ENCODE results near the gene HEBP1.
A peak's percentile ranks its signal among the peaks of the same experiment; 100 is the strongest.
"Not testable (repeated sequence)": the region's sequence is repeated elsewhere in the genome, so short reads cannot be mapped to it uniquely, and the experiment has no call there.

HEBP1 gene

GRCh38 chr12:12999959-13000615, at the start of gene HEBP1:
Gene HEBP1 (minus strand): TSS chr12:13000265. CDS start chr12:13000114, 151 bp downstream.
- peak; percentile 96 for DNase-seq
- Mint-ChIP-seq H3K36me3 (no peaks in the 10 kb centered on the region), H3K27ac (peak within 1 kb of the TSS; percentile 81), H3K9me3 (no peaks in the 10 kb centered on the region), H3K4me1 (peaks cover 28% of the 10 kb centered on the region), H3K4me3 (peak within 1 kb of the TSS; percentile 78), H3K27me3 (peaks cover 38% of the 10 kb centered on the region)
- CTCF ChIA-PET = interaction anchor here (0.9 kb wide), 1 partner anchor 51 kb away, joined by 3 read pairs; no protein-coding TSS in a partner anchor

GRCh38 chr12:13049816-13050215, 49.8 kb upstream of the HEBP1 start:
- peaks cover 7% of the 10 kb centered on the region for H3K4me1 Mint-ChIP-seq
- peaks cover 10% of the 10 kb centered on the region for H3K9me3 Mint-ChIP-seq
- H3K27ac Mint-ChIP-seq = no peak overlapping the region
- no peaks in the 10 kb centered on the region for H3K27me3 Mint-ChIP-seq
- DNase-seq = no peak
- CTCF ChIA-PET = no interaction called here
- H3K36me3 Mint-ChIP-seq = peaks cover 2% of the 10 kb centered on the region
- H3K4me3 Mint-ChIP-seq = no peak overlapping the region

GRCh38 chr12:13046964-13047363, 46.9 kb upstream of the HEBP1 start:
- H3K36me3 Mint-ChIP-seq = no peaks in the 10 kb centered on the region
- H3K4me3 Mint-ChIP-seq = no peak overlapping the region

GRCh38 chr12:13045816-13046215, 45.8 kb upstream of the HEBP1 start:
- H3K27me3 Mint-ChIP-seq = peaks cover 26% of the 10 kb centered on the region
- H3K27ac Mint-ChIP-seq = no peak overlapping the region
- H3K9me3 Mint-ChIP-seq = no peaks in the 10 kb centered on the region
- H3K4me3 Mint-ChIP-seq = no peak overlapping the region
- no peaks in the 10 kb centered on the region for H3K36me3 Mint-ChIP-seq
- CTCF ChIA-PET = interaction anchor here (2.7 kb wide), 1 partner anchor 166 kb away, joined by 13 read pairs; no protein-coding TSS in a partner anchor
- peaks cover 13% of the 10 kb centered on the region for H3K4me1 Mint-ChIP-seq
- no peak for DNase-seq

More at GRCh38 chr12:13046964-13047363, 46.9 kb upstream of the HEBP1 start:
- CTCF ChIA-PET = no interaction called here
- Mint-ChIP-seq H3K9me3 (no peaks in the 10 kb centered on the region), H3K4me1 (peaks cover 13% of the 10 kb centered on the region), H3K27ac (no peak overlapping the region), H3K27me3 (peaks cover 16% of the 10 kb centered on the region)
- DNase-seq = no peak

- Mint-ChIP-seq H3K27ac (no peak overlapping the region), H3K9me3 (no peaks in the 10 kb centered on the region), H3K4me3 (peak overlapping the region; percentile 79), H3K4me1 (peaks cover 13% of the 10 kb centered on the region), H3K27me3 (peaks cover 34% of the 10 kb centered on the region), H3K36me3 (no peaks in the 10 kb centered on the region)
- CTCF ChIA-PET = interaction anchor here (0.6 to 2.7 kb wide), 3 partner anchors 167 to 409 kb away, joined by 3 to 13 read pairs (median 3); no protein-coding TSS in a partner anchor
- DNase-seq = no peak
Observed at GRCh38 chr12:13044906-13045299, 44.8 kb upstream of the HEBP1 start.

GRCh38 chr12:13044002-13044905, 44.2 kb upstream of the HEBP1 start, which contains the start of gene FAM234B:
Gene FAM234B (plus strand): TSS chr12:13044381. CDS start chr12:13044404, 23 bp downstream.
- Mint-ChIP-seq H3K27me3 (peaks cover 38% of the 10 kb centered on the region), H3K9me3 (no peaks in the 10 kb centered on the region), H3K4me1 (peaks cover 13% of the 10 kb centered on the region), H3K36me3 (no peaks in the 10 kb centered on the region), H3K4me3 (peak within 1 kb of the TSS; percentile 79), H3K27ac (no peak within 1 kb of the TSS)
- peak; percentile 80 for DNase-seq
- CTCF ChIA-PET = interaction anchor here (0.6 to 2.7 kb wide), 3 partner anchors 69 to 409 kb away, joined by 3 to 13 read pairs (median 3); no protein-coding TSS in a partner anchor

- Mint-ChIP-seq H3K36me3 (no peaks in the 10 kb centered on the region), H3K9me3 (no peaks in the 10 kb centered on the region), H3K27ac (no peak overlapping the region), H3K4me3 (no peak overlapping the region), H3K27me3 (peaks cover 44% of the 10 kb centered on the region), H3K4me1 (peaks cover 13% of the 10 kb centered on the region)
- CTCF ChIA-PET = no interaction called here
- no peak for DNase-seq
Observed at GRCh38 chr12:13042666-13043230, 42.7 kb upstream of the HEBP1 start.

- DNase-seq = no peak
- no peaks in the 10 kb centered on the region for H3K9me3 Mint-ChIP-seq
- no peak overlapping the region for H3K27ac Mint-ChIP-seq
- H3K4me3 Mint-ChIP-seq = no peak overlapping the region
- H3K27me3 Mint-ChIP-seq = peaks cover 45% of the 10 kb centered on the region
- peaks cover 13% of the 10 kb centered on the region for H3K4me1 Mint-ChIP-seq
- CTCF ChIA-PET = no interaction called here
- no peaks in the 10 kb centered on the region for H3K36me3 Mint-ChIP-seq
Observed at GRCh38 chr12:13041224-13041623, 41.2 kb upstream of the HEBP1 start.

- no peak for DNase-seq
- no peak overlapping the region for H3K4me3 Mint-ChIP-seq
- peaks cover 4% of the 10 kb centered on the region for H3K4me1 Mint-ChIP-seq
- peaks cover 51% of the 10 kb centered on the region for H3K27me3 Mint-ChIP-seq
- CTCF ChIA-PET = no interaction called here
- no peaks in the 10 kb centered on the region for H3K36me3 Mint-ChIP-seq
- H3K27ac Mint-ChIP-seq = no peak overlapping the region
- no peaks in the 10 kb centered on the region for H3K9me3 Mint-ChIP-seq
Observed at GRCh38 chr12:13039328-13039956, 39.4 kb upstream of the HEBP1 start.

GRCh38 chr12:13038491-13039161, 38.6 kb upstream of the HEBP1 start:
- Mint-ChIP-seq H3K36me3 (no peaks in the 10 kb centered on the region), H3K4me3 (no peak overlapping the region), H3K27me3 (peaks cover 46% of the 10 kb centered on the region), H3K4me1 (no peaks in the 10 kb centered on the region), H3K27ac (no peak overlapping the region), H3K9me3 (no peaks in the 10 kb centered on the region)
- DNase-seq = no peak
- CTCF ChIA-PET = interaction anchor here (0.5 kb wide), 1 partner anchor 164 kb away, joined by 4 read pairs; no protein-coding TSS in a partner anchor

- no peak for DNase-seq
- no peaks in the 10 kb centered on the region for H3K4me1 Mint-ChIP-seq
- no peaks in the 10 kb centered on the region for H3K9me3 Mint-ChIP-seq
- H3K27me3 Mint-ChIP-seq = peaks cover 35% of the 10 kb centered on the region
- no peaks in the 10 kb centered on the region for H3K36me3 Mint-ChIP-seq
- H3K4me3 Mint-ChIP-seq = no peak overlapping the region
- no peak overlapping the region for H3K27ac Mint-ChIP-seq
- CTCF ChIA-PET = no interaction called here
Observed at GRCh38 chr12:13036881-13037280, 36.8 kb upstream of the HEBP1 start.

- H3K4me3 Mint-ChIP-seq, H3K36me3 Mint-ChIP-seq, DNase-seq, H3K27ac Mint-ChIP-seq, H3K4me1 Mint-ChIP-seq, H3K9me3 Mint-ChIP-seq, CTCF ChIA-PET: not testable (repeated sequence)
- peaks cover 26% of the 10 kb centered on the region for H3K27me3 Mint-ChIP-seq
Observed at GRCh38 chr12:13035335-13035734, 35.3 kb upstream of the HEBP1 start.

GRCh38 chr12:13033476-13033875, 33.4 kb upstream of the HEBP1 start:
- CTCF ChIA-PET = no interaction called here
- no peak for DNase-seq
- Mint-ChIP-seq H3K9me3 (no peaks in the 10 kb centered on the region), H3K4me1 (no peaks in the 10 kb centered on the region), H3K27ac (no peak overlapping the region), H3K36me3 (no peaks in the 10 kb centered on the region), H3K4me3 (no peak overlapping the region), H3K27me3 (peaks cover 22% of the 10 kb centered on the region)
